Mesenchymal stem cell (in vitro differentiated cells and primary cell): ENCODE results near the gene ID4.

Experiments
- DNase-seq: peaks from one replicate; pipeline ENCODE4 v3.0.0-alpha.2; 2013
- H2AFZ ChIP-seq: one replicate; pipeline ENCODE4 v1.6.1; 2013; ENCODE audit warnings: low read depth, mild to moderate bottlenecking, control low read depth, inconsistent platforms, low read length, moderate library complexity
- H2AK5ac ChIP-seq: 2 replicates; pipeline ENCODE4 v1.6.1; 2013; ENCODE audit warnings: low read length, moderate library complexity, mild to moderate bottlenecking, inconsistent platforms; ENCODE audit not compliant: severe bottlenecking
- H2BK120ac ChIP-seq: one replicate; pipeline ENCODE4 v1.6.1; 2013; ENCODE audit warnings: low read depth, mild to moderate bottlenecking, inconsistent platforms, low read length, moderate library complexity
- H2BK12ac ChIP-seq, 2 experiments: one replicate each; pipeline ENCODE4 v1.6.1; 2013; ENCODE audit warnings: inconsistent platforms in 2 of 2, low read length in 2 of 2, mild to moderate bottlenecking in 2 of 2, moderate library complexity in 2 of 2, control low read depth in 1 of 2
- H2BK15ac ChIP-seq: one replicate; pipeline ENCODE4 v1.6.1; 2013; ENCODE audit warnings: mild to moderate bottlenecking, low read depth, inconsistent platforms; ENCODE audit not compliant: poor library complexity, severe bottlenecking
- H2BK5ac ChIP-seq: 2 replicates; pipeline ENCODE4 v1.6.1; 2013; ENCODE audit warnings: low read depth, mild to moderate bottlenecking, low read length, control low read depth, inconsistent platforms; ENCODE audit not compliant: poor library complexity, severe bottlenecking
- H3K14ac ChIP-seq, 2 experiments: one replicate each; pipeline ENCODE4 v1.6.1; 2013; ENCODE audit warnings: inconsistent platforms in 2 of 2, low read length in 2 of 2, control low read depth in 1 of 2, mild to moderate bottlenecking in 1 of 2, moderate library complexity in 1 of 2
- H3K18ac ChIP-seq, 2 experiments: one replicate each; pipeline ENCODE4 v1.6.1; 2013; ENCODE audit warnings: inconsistent platforms in 2 of 2, low read length in 2 of 2, control low read depth in 1 of 2, low read depth in 1 of 2, mild to moderate bottlenecking in 1 of 2
- H3K23ac ChIP-seq, 2 experiments: one replicate each; pipeline ENCODE4 v1.6.1; 2013; ENCODE audit warnings: inconsistent platforms in 2 of 2, low read length in 2 of 2, mild to moderate bottlenecking in 2 of 2, moderate library complexity in 2 of 2, control low read depth in 1 of 2
- H3K27ac ChIP-seq: 2 replicates; pipeline ENCODE4 v1.5.1; 2013; ENCODE audit warnings: mild to moderate bottlenecking, moderate library complexity, low read length, control low read depth, inconsistent platforms; ENCODE audit not compliant: poor library complexity, severe bottlenecking
- H3K27me3 ChIP-seq, 2 experiments: 2 replicates each; pipeline versions ENCODE4 v1.6.1 to v1.7.0; 2013; ENCODE audit warnings: low read length in 2 of 2, mild to moderate bottlenecking in 2 of 2, moderate library complexity in 2 of 2, control low read depth in 1 of 2, inconsistent platforms in 1 of 2; ENCODE audit not compliant: control insufficient read depth in 1 of 2, insufficient read depth in 1 of 2
- H3K36me3 ChIP-seq, 2 experiments: 2 replicates each; pipeline versions ENCODE4 v1.6.1 to v1.7.0; 2013; ENCODE audit warnings: low read length in 2 of 2, control low read depth in 1 of 2, inconsistent platforms in 1 of 2, low read depth in 1 of 2, mild to moderate bottlenecking in 1 of 2; ENCODE audit not compliant: insufficient read depth in 2 of 2, control insufficient read depth in 1 of 2
- H3K4ac ChIP-seq, 2 experiments: one replicate each; pipeline ENCODE4 v1.6.1; 2013; ENCODE audit warnings: inconsistent platforms in 2 of 2, low read length in 2 of 2, mild to moderate bottlenecking in 2 of 2, moderate library complexity in 2 of 2, control low read depth in 1 of 2, low read depth in 1 of 2
- H3K4me1 ChIP-seq: 2 replicates; pipeline ENCODE4 v1.6.1; 2013; ENCODE audit warnings: low read depth, low read length, control low read depth; ENCODE audit not compliant: control insufficient read depth, insufficient read depth
- H3K4me2 ChIP-seq: 2 replicates; pipeline ENCODE4 v1.6.1; 2013; ENCODE audit warnings: low read length, mild to moderate bottlenecking, inconsistent platforms; ENCODE audit not compliant: poor library complexity, severe bottlenecking
- H3K4me3 ChIP-seq, 2 experiments: 2 replicates each; pipeline versions ENCODE4 v1.5.1 to v1.7.0; 2013; ENCODE audit warnings: low read length in 2 of 2, mild to moderate bottlenecking in 2 of 2, control low read depth in 1 of 2, low read depth in 1 of 2; ENCODE audit not compliant: insufficient read depth in 1 of 2
- H3K79me1 ChIP-seq: replicated peaks from 2 replicates; pipeline ENCODE4 v1.6.1; 2013; ENCODE audit warnings: mild to moderate bottlenecking, control low read depth, low read length, inconsistent platforms; ENCODE audit not compliant: poor library complexity, severe bottlenecking
- H3K9ac ChIP-seq: 2 replicates; pipeline ENCODE4 v1.7.0; 2013; ENCODE audit warnings: mild to moderate bottlenecking, low read length, moderate library complexity
- H3K9me3 ChIP-seq: 2 replicates; pipeline ENCODE4 v1.7.0; 2013; ENCODE audit warnings: mild to moderate bottlenecking, low read length; ENCODE audit not compliant: control insufficient read depth
- H4K8ac ChIP-seq: one replicate; pipeline ENCODE4 v1.6.1; 2013; ENCODE audit warnings: inconsistent platforms, mild to moderate bottlenecking, low read length, moderate library complexity
- H4K91ac ChIP-seq: one replicate; pipeline ENCODE4 v1.6.1; 2013; ENCODE audit warnings: mild to moderate bottlenecking, low read length, inconsistent platforms
- WGBS: methylation state at CpG from one replicate; pipeline ENCODE4 v1.1.7; 2013; ENCODE audit warnings: mixed read lengths; 5-methylcytosine and 5-hydroxymethylcytosine counted together

Gene ID4

GRCh38 chr6:19806971-19807396 is 30.2 kb upstream of the ID4 start:
- no peak overlapping the region for H3K14ac ChIP-seq
- no peak overlapping the region for H3K4me3 ChIP-seq
- DNase-seq, result no peak
- no peak overlapping the region for H2BK5ac ChIP-seq
- H3K4me1 ChIP-seq, result peaks cover 7% of the 10 kb centered on the region
- WGBS, result 91% methylated on average over 21 of the region's 21 CpGs
- no peak overlapping the region for H3K4me2 ChIP-seq
- no peak overlapping the region for H2BK15ac ChIP-seq
- H4K91ac ChIP-seq, result no peak overlapping the region
- H3K18ac ChIP-seq, result peak overlapping the region in 1 of 2 experiments; percentile 11
- H2AK5ac ChIP-seq, result no peak overlapping the region
- H3K9ac ChIP-seq, result no peak overlapping the region
- H3K4ac ChIP-seq, result no peak overlapping the region
- no peak overlapping the region for H2BK120ac ChIP-seq
- no peak overlapping the region for H3K23ac ChIP-seq
- H3K36me3 ChIP-seq, result no peaks in the 10 kb centered on the region
- no peak overlapping the region for H4K8ac ChIP-seq
- peak overlapping the region in 1 of 2 experiments; percentile 23 for H2BK12ac ChIP-seq
- H3K79me1 ChIP-seq, result no peaks in the 10 kb centered on the region
- H3K27ac ChIP-seq, result no peak overlapping the region
- H3K27me3 ChIP-seq, result no peaks in the 10 kb centered on the region
- no peaks in the 10 kb centered on the region for H3K9me3 ChIP-seq
- no peak overlapping the region for H2AFZ ChIP-seq

- Histone ChIP-seq H4K8ac (no peak overlapping the region), H3K79me1 (no peaks in the 10 kb centered on the region), H3K27me3 (no peaks in the 10 kb centered on the region), H3K18ac (no peak overlapping the region), H3K9ac (no peak overlapping the region), H2BK12ac (no peak overlapping the region), H3K4me2 (peak overlapping the region; percentile 34), H3K4me3 (no peak overlapping the region), H2AFZ (no peak overlapping the region), H3K4ac (no peak overlapping the region), H2AK5ac (no peak overlapping the region), H3K14ac (no peak overlapping the region), H3K23ac (no peak overlapping the region), H2BK5ac (no peak overlapping the region), H2BK15ac (no peak overlapping the region), H3K36me3 (no peaks in the 10 kb centered on the region), H3K4me1 (no peaks in the 10 kb centered on the region), H3K27ac (no peak overlapping the region), H4K91ac (no peak overlapping the region), H2BK120ac (no peak overlapping the region), H3K9me3 (no peaks in the 10 kb centered on the region)
- 83% methylated on average over 9 of the region's 11 CpGs for WGBS
- DNase-seq, result no peak
Observed at GRCh38 chr6:19811397-19812079, 25.6 kb upstream of the ID4 start.

- no peak overlapping the region for H2BK12ac ChIP-seq
- H3K18ac ChIP-seq, result no peak overlapping the region
- H3K9me3 ChIP-seq, result no peaks in the 10 kb centered on the region
- 56% methylated on average over 6 of the region's 6 CpGs for WGBS
- no peak overlapping the region for H3K23ac ChIP-seq
- no peak overlapping the region for H4K91ac ChIP-seq
- no peak overlapping the region for H3K4ac ChIP-seq
- H2AFZ ChIP-seq, result no peak overlapping the region
- no peak overlapping the region for H3K4me3 ChIP-seq
- no peak overlapping the region for H2BK120ac ChIP-seq
- H2AK5ac ChIP-seq, result no peak overlapping the region
- no peak overlapping the region for H3K9ac ChIP-seq
- no peaks in the 10 kb centered on the region for H3K27me3 ChIP-seq
- peak; percentile 53 for DNase-seq
- no peaks in the 10 kb centered on the region for H3K79me1 ChIP-seq
- no peak overlapping the region for H4K8ac ChIP-seq
- H3K36me3 ChIP-seq, result no peaks in the 10 kb centered on the region
- no peak overlapping the region for H2BK5ac ChIP-seq
- H3K14ac ChIP-seq, result no peak overlapping the region
- no peak overlapping the region for H3K4me2 ChIP-seq
- no peaks in the 10 kb centered on the region for H3K4me1 ChIP-seq
- H2BK15ac ChIP-seq, result no peak overlapping the region
- no peak overlapping the region for H3K27ac ChIP-seq
Observed at GRCh38 chr6:19812512-19813119, 24.6 kb upstream of the ID4 start.

GRCh38 chr6:19818805-19819204 is 18.4 kb upstream of the ID4 start:
- no peak overlapping the region for H3K4ac ChIP-seq
- no peaks in the 10 kb centered on the region for H3K79me1 ChIP-seq
- no peak overlapping the region for H2BK120ac ChIP-seq
- no peak overlapping the region for H4K8ac ChIP-seq
- H3K23ac ChIP-seq, result no peak overlapping the region
- no peaks in the 10 kb centered on the region for H3K9me3 ChIP-seq
- no peaks in the 10 kb centered on the region for H3K36me3 ChIP-seq
- no peak overlapping the region for H3K4me3 ChIP-seq
- no peak overlapping the region for H3K4me2 ChIP-seq
- H3K27ac ChIP-seq, result no peak overlapping the region
- H2BK15ac ChIP-seq, result no peak overlapping the region
- no peak overlapping the region for H2BK5ac ChIP-seq
- no peak overlapping the region for H3K14ac ChIP-seq
- H3K4me1 ChIP-seq, result no peaks in the 10 kb centered on the region
- H2AK5ac ChIP-seq, result no peak overlapping the region
- H4K91ac ChIP-seq, result no peak overlapping the region
- H3K9ac ChIP-seq, result no peak overlapping the region
- H3K27me3 ChIP-seq, result no peaks in the 10 kb centered on the region
- DNase-seq, result no peak
- no peak overlapping the region for H3K18ac ChIP-seq
- WGBS, result 65% methylated on average over 2 of the region's 2 CpGs
- no peak overlapping the region for H2BK12ac ChIP-seq
- H2AFZ ChIP-seq, result no peak overlapping the region
